ENCODE data around the gene TRAPPC1. TPM values are rescaled to one million over a fixed set of nuclear protein-coding genes. Genes with fewer than 3 reads are reported as not detected.

The TRAPPC1 gene
- total RNA-seq, 2 donors from 2014 or later: 139 to 150 TPM

DNA sequence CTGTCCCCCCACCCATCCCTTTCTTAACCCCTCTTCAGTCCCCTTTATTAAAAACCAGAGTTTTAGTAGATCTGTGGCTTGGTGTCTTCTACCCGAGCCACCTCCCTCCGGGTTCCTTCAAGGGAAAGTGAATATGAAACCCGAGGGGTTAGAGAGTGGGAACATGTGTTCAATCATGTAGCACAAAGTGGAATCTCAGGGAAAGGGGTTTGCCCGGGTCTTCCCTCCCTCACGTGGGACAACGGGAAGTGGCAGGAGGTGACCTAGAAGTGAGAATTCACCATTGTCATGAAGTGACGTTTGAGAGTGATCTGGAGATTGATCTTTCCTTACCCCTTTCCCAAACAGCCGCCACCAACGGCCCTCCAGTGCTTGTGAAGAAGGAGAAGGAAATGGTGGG, 20.6 kb downstream of the TRAPPC1 start:
- no peaks in the 10 kb centered on the region for H3K9me3 Mint-ChIP-seq
- ATAC-seq (replicated peaks in 1 of 2) (no peak), DNase-seq (no peak)
- no peak overlapping the region for H3K4me3 Mint-ChIP-seq
- H3K4me1 Mint-ChIP-seq (ENCODE audit: low read depth): peaks cover 27% of the 10 kb centered on the region
- peaks cover 10 to 21% of the 10 kb centered on the region in 2 donors for H3K36me3 Mint-ChIP-seq (ENCODE audit: insufficient read depth in 2 of 2)
- no peak overlapping the region for H3K27ac Mint-ChIP-seq
- H3K27me3 Mint-ChIP-seq (ENCODE audit: low read depth): no peaks in the 10 kb centered on the region

DNA sequence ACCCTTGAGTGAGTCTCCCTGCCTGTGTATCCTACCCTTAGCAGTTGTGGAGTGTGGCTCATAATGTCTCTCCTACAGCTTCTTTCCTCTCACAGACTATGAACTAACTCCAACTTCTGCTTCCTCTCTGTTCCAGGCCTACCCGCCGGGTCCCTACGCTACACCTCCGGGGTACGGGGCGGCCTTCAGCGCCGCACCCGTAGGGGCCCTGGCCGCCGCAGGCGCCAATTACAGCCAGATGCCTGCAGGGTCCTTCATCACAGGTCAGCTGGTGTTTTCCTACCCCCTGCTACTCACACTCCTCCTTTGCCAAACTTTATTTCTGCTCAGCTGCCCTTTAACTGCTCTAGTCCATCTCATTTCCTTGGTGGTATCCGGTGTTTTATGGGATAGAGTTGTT, 21.0 kb downstream of the TRAPPC1 start:
- Mint-ChIP-seq H3K4me1 (ENCODE audit: low read depth) (peaks cover 27% of the 10 kb centered on the region), H3K9me3 (no peaks in the 10 kb centered on the region), H3K36me3 (ENCODE audit: insufficient read depth in 2 of 2) (peaks cover 10 to 21% of the 10 kb centered on the region in 2 donors), H3K27ac (no peak overlapping the region), H3K4me3 (no peak overlapping the region), H3K27me3 (ENCODE audit: low read depth) (no peaks in the 10 kb centered on the region)
- ATAC-seq (replicated peaks in 1 of 2) (no peak), DNase-seq (no peak)

- DNase-seq (no peak), ATAC-seq (replicated peaks in 1 of 2) (no peak)
- peaks cover 24% of the 10 kb centered on the region for H3K4me1 Mint-ChIP-seq (ENCODE audit: low read depth)
- peak overlapping the region; percentile 3 for H3K27ac Mint-ChIP-seq
- H3K9me3 Mint-ChIP-seq: no peaks in the 10 kb centered on the region
- no peak overlapping the region for H3K4me3 Mint-ChIP-seq
- peaks cover 12 to 22% of the 10 kb centered on the region in 2 donors for H3K36me3 Mint-ChIP-seq (ENCODE audit: insufficient read depth in 2 of 2)
- no peaks in the 10 kb centered on the region for H3K27me3 Mint-ChIP-seq (ENCODE audit: low read depth)
Measured at GRCh38 chr17:7910281-7910680, 21.5 kb downstream of the TRAPPC1 start.

GRCh38 chr17:7909089-7909488, 22.7 kb downstream of the TRAPPC1 start:
- H3K36me3 Mint-ChIP-seq (ENCODE audit: insufficient read depth in 2 of 2): peaks cover 13 to 32% of the 10 kb centered on the region in 2 donors
- no peak overlapping the region for H3K27ac Mint-ChIP-seq
- no peak overlapping the region for H3K4me3 Mint-ChIP-seq
- ATAC-seq (replicated peaks in 1 of 2) (no peak), DNase-seq (no peak)
- H3K4me1 Mint-ChIP-seq (ENCODE audit: low read depth): peaks cover 12% of the 10 kb centered on the region
- no peaks in the 10 kb centered on the region for H3K9me3 Mint-ChIP-seq
- H3K27me3 Mint-ChIP-seq (ENCODE audit: low read depth): no peaks in the 10 kb centered on the region

DNA sequence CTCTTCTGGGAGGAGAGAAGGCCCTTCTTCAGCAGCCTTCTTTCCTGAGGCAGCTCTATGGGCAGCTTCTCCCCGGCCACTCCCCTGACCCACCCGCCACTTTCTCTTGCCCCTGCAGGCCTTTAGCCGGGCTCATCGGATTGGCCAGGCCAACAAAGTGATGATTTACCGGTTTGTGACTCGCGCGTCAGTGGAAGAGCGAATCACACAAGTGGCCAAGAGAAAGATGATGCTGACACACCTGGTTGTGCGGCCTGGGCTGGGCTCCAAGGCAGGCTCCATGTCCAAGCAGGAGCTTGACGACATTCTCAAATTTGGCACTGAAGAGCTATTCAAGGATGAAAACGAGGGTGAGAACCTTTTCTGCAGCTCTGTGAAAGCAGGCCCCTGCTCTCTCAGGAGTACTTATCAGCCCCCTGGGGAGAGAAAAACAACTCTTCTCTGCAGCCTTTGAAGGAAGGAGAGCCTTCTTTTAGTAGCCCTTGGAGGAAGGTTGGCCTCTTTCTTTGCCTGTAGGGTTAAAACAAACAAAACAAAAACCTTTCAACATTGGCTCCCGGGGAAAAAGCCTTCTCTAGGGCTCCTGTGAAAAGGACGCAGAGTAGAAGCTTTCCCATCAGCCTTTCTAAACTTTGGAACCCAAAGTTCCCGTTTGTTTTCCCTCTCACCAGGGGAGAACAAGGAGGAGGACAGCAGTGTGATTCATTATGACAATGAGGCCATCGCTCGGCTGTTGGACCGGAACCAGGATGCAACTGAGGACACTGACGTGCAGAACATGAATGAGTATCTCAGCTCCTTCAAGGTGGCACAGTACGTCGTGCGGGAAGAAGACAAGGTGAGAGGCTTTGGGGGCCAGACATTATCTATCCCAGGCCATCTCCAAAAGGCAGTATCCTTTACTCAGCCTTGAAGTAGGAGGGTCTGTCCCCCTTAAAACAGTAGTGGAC, 28.3 kb downstream of the TRAPPC1 start:
- no peak overlapping the region for H3K4me3 Mint-ChIP-seq
- H3K4me1 Mint-ChIP-seq (ENCODE audit: low read depth): no peaks in the 10 kb centered on the region
- no peaks in the 10 kb centered on the region for H3K27me3 Mint-ChIP-seq (ENCODE audit: low read depth)
- no peaks in the 10 kb centered on the region for H3K9me3 Mint-ChIP-seq
- no peak for DNase-seq
- no peak overlapping the region for H3K27ac Mint-ChIP-seq
- H3K36me3 Mint-ChIP-seq (ENCODE audit: insufficient read depth in 2 of 2): peaks cover 14 to 37% of the 10 kb centered on the region in 2 donors
- no peak for ATAC-seq (replicated peaks in 1 of 2)

- ATAC-seq (replicated peaks in 1 of 2) (peak; percentile 59 to 88), DNase-seq (peak in 1 of 2 donors; percentile 19)
- peaks cover 20 to 48% of the 10 kb centered on the region in 2 donors for H3K36me3 Mint-ChIP-seq (ENCODE audit: insufficient read depth in 2 of 2)
- H3K9me3 Mint-ChIP-seq: no peaks in the 10 kb centered on the region
- no peaks in the 10 kb centered on the region for H3K27me3 Mint-ChIP-seq (ENCODE audit: low read depth)
- peak overlapping the region; percentile 89 for H3K27ac Mint-ChIP-seq
- peak overlapping the region in 1 of 2 donors; percentile 17 for H3K4me3 Mint-ChIP-seq
- H3K4me1 Mint-ChIP-seq (ENCODE audit: low read depth): peaks cover 20% of the 10 kb centered on the region
Measured at GRCh38 chr17:7897773-7898172, 34.0 kb downstream of the TRAPPC1 start.

DNA sequence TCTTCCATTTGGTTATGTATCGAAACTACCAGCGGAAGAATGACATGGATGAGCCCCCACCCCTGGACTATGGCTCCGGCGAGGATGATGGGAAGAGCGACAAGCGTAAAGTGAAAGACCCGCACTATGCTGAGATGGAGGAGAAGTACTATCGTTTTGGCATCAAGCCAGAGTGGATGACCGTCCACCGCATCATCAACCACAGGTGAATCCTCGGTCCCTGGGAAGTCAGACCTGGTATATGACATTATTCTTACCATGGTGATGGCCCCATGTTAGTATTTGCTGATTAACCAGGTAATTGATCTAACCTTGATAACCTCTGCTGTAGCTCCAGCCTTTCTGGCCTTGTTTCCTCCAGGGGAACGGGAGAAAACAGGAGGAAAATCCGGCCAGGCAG, 34.7 kb downstream of the TRAPPC1 start:
- Mint-ChIP-seq H3K4me3 (no peak overlapping the region), H3K27ac (peak overlapping the region; percentile 89), H3K36me3 (ENCODE audit: insufficient read depth in 2 of 2) (peaks cover 20 to 48% of the 10 kb centered on the region in 2 donors), H3K9me3 (no peaks in the 10 kb centered on the region), H3K27me3 (ENCODE audit: low read depth) (no peaks in the 10 kb centered on the region), H3K4me1 (ENCODE audit: low read depth) (peaks cover 20% of the 10 kb centered on the region)
- ATAC-seq (replicated peaks in 1 of 2) (no peak), DNase-seq (no peak)

- Mint-ChIP-seq H3K4me1 (ENCODE audit: low read depth) (peaks cover 20% of the 10 kb centered on the region), H3K27ac (peak overlapping the region; percentile 2), H3K27me3 (ENCODE audit: low read depth) (no peaks in the 10 kb centered on the region), H3K4me3 (no peak overlapping the region), H3K9me3 (no peaks in the 10 kb centered on the region), H3K36me3 (ENCODE audit: insufficient read depth in 2 of 2) (peaks cover 19 to 45% of the 10 kb centered on the region in 2 donors)
- ATAC-seq (replicated peaks in 1 of 2) (no peak), DNase-seq (no peak)
Measured at GRCh38 chr17:7894866-7895265, 36.9 kb downstream of the TRAPPC1 start.

DNA sequence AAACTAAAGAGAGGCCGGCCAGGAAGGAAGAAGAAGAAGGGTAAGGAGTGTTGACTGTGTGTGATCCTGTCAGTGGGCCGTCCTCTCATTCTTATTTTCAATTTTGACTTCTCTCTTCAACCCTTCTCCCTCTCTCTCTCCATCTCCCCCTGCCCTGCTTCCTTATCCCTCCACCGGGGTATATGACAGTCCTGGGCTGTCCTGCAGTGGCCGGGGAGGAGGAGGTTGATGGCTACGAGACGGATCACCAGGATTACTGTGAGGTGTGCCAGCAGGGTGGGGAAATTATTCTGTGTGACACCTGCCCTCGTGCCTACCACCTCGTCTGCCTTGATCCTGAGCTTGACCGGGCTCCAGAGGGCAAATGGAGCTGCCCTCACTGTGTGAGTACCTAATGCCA, 37.5 kb downstream of the TRAPPC1 start:
- Mint-ChIP-seq H3K4me3 (no peak overlapping the region), H3K27ac (no peak overlapping the region), H3K27me3 (ENCODE audit: low read depth) (no peaks in the 10 kb centered on the region), H3K4me1 (ENCODE audit: low read depth) (peaks cover 20% of the 10 kb centered on the region), H3K36me3 (ENCODE audit: insufficient read depth in 2 of 2) (peaks cover 15 to 44% of the 10 kb centered on the region in 2 donors), H3K9me3 (no peaks in the 10 kb centered on the region)
- DNase-seq (no peak), ATAC-seq (replicated peaks in 1 of 2) (no peak)

GRCh38 chr17:7893187-7893880, 38.4 kb downstream of the TRAPPC1 start:
- no peak overlapping the region for H3K4me3 Mint-ChIP-seq

DNA sequence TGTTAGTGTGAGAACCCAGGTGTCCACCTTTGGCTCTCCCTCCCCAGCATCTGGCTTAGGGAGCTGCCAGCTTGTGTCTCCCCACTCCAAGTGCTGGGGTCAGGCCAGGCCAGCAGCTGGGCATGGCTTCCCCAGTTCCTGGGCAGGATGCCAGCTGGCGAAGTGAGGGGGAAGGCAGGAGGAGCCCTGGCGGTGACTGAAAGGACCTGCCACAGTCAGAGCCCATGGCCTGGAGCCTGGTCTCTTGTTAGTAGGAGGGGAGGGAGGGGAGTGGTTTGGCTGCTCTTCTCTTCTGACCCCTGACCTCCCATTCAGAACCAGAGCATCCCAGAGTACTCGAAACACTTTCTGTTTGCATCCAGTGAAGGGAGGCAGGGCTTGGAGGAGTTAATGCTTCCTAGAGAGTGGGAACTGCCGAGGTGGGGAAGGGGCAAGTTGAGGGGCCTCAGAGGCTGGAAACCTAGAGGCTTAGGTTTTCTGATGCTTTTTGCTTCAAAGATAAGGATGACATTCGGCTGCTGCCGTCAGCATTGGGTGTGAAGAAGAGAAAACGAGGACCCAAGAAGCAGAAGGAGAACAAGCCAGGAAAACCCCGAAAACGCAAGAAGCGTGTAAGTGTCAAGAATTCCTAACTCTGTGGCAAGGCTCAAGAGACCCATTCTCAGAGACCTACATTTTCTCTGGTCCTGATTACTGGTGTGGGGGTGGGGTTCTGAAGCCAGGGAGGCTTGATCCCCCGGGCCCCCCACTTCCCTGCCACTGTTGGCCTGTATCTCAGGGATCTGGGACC, 42.4 kb downstream of the TRAPPC1 start:
- peaks cover 5 to 18% of the 10 kb centered on the region in 2 donors for H3K36me3 Mint-ChIP-seq (ENCODE audit: insufficient read depth in 2 of 2)
- H3K4me1 Mint-ChIP-seq (ENCODE audit: low read depth): peaks cover 4% of the 10 kb centered on the region
- no peaks in the 10 kb centered on the region for H3K27me3 Mint-ChIP-seq (ENCODE audit: low read depth)
- H3K9me3 Mint-ChIP-seq: no peaks in the 10 kb centered on the region
- no peak overlapping the region for H3K4me3 Mint-ChIP-seq
- no peak for ATAC-seq (replicated peaks in 1 of 2)
- peak; percentile 52 to 54 for DNase-seq
- H3K27ac Mint-ChIP-seq: no peak overlapping the region

More at GRCh38 chr17:7893187-7893880, 38.4 kb downstream of the TRAPPC1 start:
- no peak for DNase-seq
- Mint-ChIP-seq H3K9me3 (no peaks in the 10 kb centered on the region), H3K27me3 (ENCODE audit: low read depth) (no peaks in the 10 kb centered on the region), H3K27ac (no peak overlapping the region), H3K4me1 (ENCODE audit: low read depth) (peaks cover 20% of the 10 kb centered on the region), H3K36me3 (ENCODE audit: insufficient read depth in 2 of 2) (peaks cover 14 to 42% of the 10 kb centered on the region in 2 donors)
- ATAC-seq (replicated peaks in 1 of 2): no peak

DNA sequence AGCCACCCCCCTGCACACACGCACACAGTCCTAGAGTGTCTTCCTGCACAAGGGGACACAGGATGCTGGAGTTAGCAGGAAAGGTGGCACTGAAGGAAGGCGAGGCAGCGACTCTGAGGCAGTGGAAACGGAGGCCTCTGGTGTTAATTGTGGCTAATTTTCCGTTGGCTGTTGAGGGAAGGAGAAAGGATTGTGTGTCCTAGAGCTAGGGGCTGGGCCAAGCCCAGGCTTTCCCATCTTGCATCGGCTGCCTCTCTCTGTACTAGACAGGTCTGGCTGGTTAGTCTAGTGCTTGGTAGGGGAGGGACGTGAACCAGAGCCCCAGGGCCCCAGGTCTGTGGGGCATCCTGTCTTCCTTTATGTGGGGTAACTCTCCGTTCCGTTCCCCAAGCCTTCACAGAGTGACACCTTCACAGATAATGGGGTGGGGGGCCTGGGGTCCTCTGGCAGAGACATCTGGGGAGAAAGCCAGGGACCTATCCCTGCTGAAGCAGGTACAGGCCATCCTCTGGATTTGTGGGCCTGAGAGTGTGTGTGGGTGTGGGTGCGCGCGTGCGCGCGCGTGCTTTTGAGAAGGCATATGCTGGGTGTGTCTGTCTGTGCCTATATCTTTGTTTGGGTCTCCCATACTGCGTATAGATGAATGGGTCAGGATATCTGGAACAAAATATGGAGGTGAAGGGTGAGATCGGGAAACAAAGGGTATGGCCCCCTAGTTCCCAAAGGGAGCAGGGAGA, 43.4 kb downstream of the TRAPPC1 start, which contains the start of gene CHD3:
TSS of gene CHD3 (plus strand) at position 606 of the 737 bp plus-strand sequence. CDS start 212 bp downstream, outside the sequence.
- DNase-seq (peak; percentile 61 to 65), ATAC-seq (replicated peaks in 1 of 2) (peak; percentile 22 to 24)
- Mint-ChIP-seq H3K4me3 (no peak within 1 kb of the TSS), H3K4me1 (ENCODE audit: low read depth) (no peaks in the 10 kb centered on the region), H3K27ac (no peak within 1 kb of the TSS), H3K36me3 (ENCODE audit: insufficient read depth in 2 of 2) (peaks cover 3 to 13% of the 10 kb centered on the region in 2 donors), H3K27me3 (ENCODE audit: low read depth) (no peaks in the 10 kb centered on the region), H3K9me3 (no peaks in the 10 kb centered on the region)

All from activated T-cell treated with anti-CD3 and anti-CD28 coated beads, Interleukin-2, amount 50 U/mL, for 72 hours (primary cell).